Osteocyte (in vitro differentiated cells): ENCODE data around the gene NAXD. TPM values are rescaled to one million over a fixed set of nuclear protein-coding genes. Genes with fewer than 3 reads are reported as not detected.

Experiments used
- DNase-seq: peaks from one replicate; pipeline ENCODE4 v3.0.0; 2021; ENCODE audit warnings: mixed read lengths; ENCODE audit not compliant: unreplicated experiment; ENCODE audit errors: extremely low spot score
- H3K27ac Mint-ChIP-seq: one replicate; pipeline ENCODE4 v1.8.0; 2021; ENCODE audit warnings: mild to moderate bottlenecking, mixed read lengths; ENCODE audit not compliant: unreplicated experiment
- H3K27me3 Mint-ChIP-seq: one replicate; pipeline ENCODE4 v1.8.0; 2021; ENCODE audit warnings: mixed read lengths; ENCODE audit not compliant: unreplicated experiment
- H3K36me3 Mint-ChIP-seq: one replicate; pipeline ENCODE4 v1.8.0; 2021; ENCODE audit warnings: mixed read lengths; ENCODE audit not compliant: unreplicated experiment
- H3K4me1 Mint-ChIP-seq: one replicate; pipeline ENCODE4 v1.8.0; 2021; ENCODE audit warnings: mixed read lengths; ENCODE audit not compliant: unreplicated experiment
- H3K4me3 Mint-ChIP-seq: one replicate; pipeline ENCODE4 v1.8.0; 2021; ENCODE audit warnings: mild to moderate bottlenecking, moderate library complexity, mixed read lengths; ENCODE audit not compliant: unreplicated experiment
- H3K9me3 Mint-ChIP-seq: one replicate; pipeline ENCODE4 v1.8.0; 2021; ENCODE audit warnings: mixed read lengths; ENCODE audit not compliant: unreplicated experiment
- total RNA-seq: library from RNA; stranded (reverse); gene quantifications from 2 replicates; pipeline ENCODE4 v1.2.1, GENCODE V29; 2021
- TF ChIP-seq, protein P1 (sequence below): fragments of 200-600 bp; sonication (generic); IDR thresholded peaks from 2 replicates; pipeline ENCODE4 v1.5.0; 2021; ENCODE audit warnings: antibody characterized with exemption, mild to moderate bottlenecking, moderate library complexity

The NAXD gene
- total RNA-seq, 1 donor from 2014 or later, result 34.3 TPM

DNA sequence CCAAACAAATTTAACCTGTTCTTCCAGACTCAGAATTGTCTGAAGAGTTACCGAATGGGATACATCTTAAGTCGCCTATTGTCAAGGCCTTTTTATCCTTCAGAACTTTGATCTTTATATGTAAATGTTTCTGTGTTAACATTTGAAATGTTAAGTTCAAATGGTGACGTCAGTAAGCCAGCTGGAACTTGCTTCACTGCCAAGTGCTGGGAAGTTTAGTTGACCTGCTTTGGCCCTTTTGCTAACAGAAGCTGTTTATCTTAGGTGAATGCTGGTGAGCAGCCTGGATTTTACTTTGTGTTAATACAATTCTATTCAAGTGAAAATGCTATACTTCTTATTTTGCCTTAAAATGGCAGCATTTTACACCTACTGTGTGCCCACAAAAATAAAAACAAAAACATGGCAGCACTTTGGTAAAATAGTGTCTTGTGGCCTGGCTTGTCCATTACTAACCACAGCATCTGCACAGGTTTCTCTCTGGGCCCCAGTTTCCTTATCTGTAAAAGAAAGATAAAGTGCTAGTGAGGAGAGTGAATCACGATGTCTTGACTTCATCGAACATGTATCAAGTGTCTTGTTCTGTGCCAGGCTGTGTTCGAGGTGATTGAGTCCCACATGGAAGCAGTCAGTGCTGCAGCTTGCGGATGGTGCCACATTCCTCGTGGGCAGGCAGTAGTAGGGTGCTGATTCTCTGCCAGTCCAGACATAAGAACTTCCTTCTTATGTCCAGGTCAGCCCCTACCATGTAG is 2.2 kb downstream of the NAXD start:
- no peak for DNase-seq
- no peaks in the 10 kb centered on the region for H3K9me3 Mint-ChIP-seq
- peak overlapping the region; percentile 92 for H3K4me3 Mint-ChIP-seq
- H3K4me1 Mint-ChIP-seq, result peaks cover 31% of the 10 kb centered on the region
- no peaks in the 10 kb centered on the region for H3K27me3 Mint-ChIP-seq
- TF ChIP-seq, protein P1, sequence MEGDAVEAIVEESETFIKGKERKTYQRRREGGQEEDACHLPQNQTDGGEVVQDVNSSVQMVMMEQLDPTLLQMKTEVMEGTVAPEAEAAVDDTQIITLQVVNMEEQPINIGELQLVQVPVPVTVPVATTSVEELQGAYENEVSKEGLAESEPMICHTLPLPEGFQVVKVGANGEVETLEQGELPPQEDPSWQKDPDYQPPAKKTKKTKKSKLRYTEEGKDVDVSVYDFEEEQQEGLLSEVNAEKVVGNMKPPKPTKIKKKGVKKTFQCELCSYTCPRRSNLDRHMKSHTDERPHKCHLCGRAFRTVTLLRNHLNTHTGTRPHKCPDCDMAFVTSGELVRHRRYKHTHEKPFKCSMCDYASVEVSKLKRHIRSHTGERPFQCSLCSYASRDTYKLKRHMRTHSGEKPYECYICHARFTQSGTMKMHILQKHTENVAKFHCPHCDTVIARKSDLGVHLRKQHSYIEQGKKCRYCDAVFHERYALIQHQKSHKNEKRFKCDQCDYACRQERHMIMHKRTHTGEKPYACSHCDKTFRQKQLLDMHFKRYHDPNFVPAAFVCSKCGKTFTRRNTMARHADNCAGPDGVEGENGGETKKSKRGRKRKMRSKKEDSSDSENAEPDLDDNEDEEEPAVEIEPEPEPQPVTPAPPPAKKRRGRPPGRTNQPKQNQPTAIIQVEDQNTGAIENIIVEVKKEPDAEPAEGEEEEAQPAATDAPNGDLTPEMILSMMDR, result no peak
- no peaks in the 10 kb centered on the region for H3K36me3 Mint-ChIP-seq
- H3K27ac Mint-ChIP-seq, result peak overlapping the region; percentile 44

DNA sequence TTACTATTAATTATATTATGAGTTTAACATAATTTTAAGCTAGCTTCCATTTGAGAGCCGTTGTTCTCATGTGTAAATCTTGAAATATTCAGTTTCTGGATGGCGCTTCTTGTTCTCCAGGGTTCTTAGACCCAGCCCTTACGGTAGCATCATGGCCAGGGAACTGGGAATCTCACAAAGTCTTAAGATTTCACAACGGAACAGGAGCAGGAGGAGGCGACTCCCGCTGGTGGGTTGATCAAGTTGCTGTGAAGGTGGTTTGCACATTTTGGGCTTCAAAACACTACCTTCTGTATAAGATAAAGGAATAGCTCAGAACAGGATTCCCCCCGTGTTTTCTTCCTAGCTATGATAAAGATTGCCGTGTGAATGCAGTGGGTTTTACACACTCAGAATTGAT is 2.8 kb downstream of the NAXD start:
- TF ChIP-seq, protein P1, result no peak
- no peaks in the 10 kb centered on the region for H3K36me3 Mint-ChIP-seq

DNA sequence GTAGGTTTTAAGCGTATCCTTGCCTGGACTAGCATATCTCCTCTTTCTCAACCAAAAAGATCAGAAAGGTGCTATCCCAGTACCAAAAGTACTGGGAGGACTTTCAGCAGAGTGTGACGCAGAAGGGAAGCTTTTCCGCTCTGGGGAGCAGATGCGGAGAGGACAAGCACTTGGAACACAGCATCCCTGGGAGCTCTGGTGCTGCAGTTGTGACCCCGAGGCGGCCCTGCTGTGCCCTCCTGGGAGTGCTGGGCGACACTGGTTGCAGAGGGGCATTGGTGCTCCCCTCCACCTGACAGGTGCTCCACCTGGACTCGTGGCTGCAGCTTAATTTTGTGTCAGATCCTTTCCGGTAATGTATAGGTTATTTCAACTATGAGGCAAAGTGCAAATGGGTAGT is 3.4 kb downstream of the NAXD start:
- Mint-ChIP-seq H3K4me3 (no peak overlapping the region), H3K4me1 (peaks cover 31% of the 10 kb centered on the region), H3K27me3 (no peaks in the 10 kb centered on the region), H3K9me3 (no peaks in the 10 kb centered on the region), H3K36me3 (no peaks in the 10 kb centered on the region), H3K27ac (no peak overlapping the region)
- DNase-seq, result no peak
- TF ChIP-seq, protein P1, result no peak

More for the DNA sequence above, 2.8 kb downstream of the NAXD start:
- Mint-ChIP-seq H3K4me3 (no peak overlapping the region), H3K27me3 (no peaks in the 10 kb centered on the region), H3K9me3 (no peaks in the 10 kb centered on the region), H3K27ac (no peak overlapping the region), H3K4me1 (peaks cover 31% of the 10 kb centered on the region)
- no peak for DNase-seq

GRCh38 chr13:110620596-110620995 is 5.3 kb downstream of the NAXD start:
- Mint-ChIP-seq H3K9me3 (no peaks in the 10 kb centered on the region), H3K4me3 (no peak overlapping the region), H3K4me1 (peaks cover 26% of the 10 kb centered on the region), H3K36me3 (peaks cover 1% of the 10 kb centered on the region), H3K27me3 (no peaks in the 10 kb centered on the region), H3K27ac (no peak overlapping the region)
- DNase-seq, result no peak
- TF ChIP-seq, protein P1, result no peak

DNA sequence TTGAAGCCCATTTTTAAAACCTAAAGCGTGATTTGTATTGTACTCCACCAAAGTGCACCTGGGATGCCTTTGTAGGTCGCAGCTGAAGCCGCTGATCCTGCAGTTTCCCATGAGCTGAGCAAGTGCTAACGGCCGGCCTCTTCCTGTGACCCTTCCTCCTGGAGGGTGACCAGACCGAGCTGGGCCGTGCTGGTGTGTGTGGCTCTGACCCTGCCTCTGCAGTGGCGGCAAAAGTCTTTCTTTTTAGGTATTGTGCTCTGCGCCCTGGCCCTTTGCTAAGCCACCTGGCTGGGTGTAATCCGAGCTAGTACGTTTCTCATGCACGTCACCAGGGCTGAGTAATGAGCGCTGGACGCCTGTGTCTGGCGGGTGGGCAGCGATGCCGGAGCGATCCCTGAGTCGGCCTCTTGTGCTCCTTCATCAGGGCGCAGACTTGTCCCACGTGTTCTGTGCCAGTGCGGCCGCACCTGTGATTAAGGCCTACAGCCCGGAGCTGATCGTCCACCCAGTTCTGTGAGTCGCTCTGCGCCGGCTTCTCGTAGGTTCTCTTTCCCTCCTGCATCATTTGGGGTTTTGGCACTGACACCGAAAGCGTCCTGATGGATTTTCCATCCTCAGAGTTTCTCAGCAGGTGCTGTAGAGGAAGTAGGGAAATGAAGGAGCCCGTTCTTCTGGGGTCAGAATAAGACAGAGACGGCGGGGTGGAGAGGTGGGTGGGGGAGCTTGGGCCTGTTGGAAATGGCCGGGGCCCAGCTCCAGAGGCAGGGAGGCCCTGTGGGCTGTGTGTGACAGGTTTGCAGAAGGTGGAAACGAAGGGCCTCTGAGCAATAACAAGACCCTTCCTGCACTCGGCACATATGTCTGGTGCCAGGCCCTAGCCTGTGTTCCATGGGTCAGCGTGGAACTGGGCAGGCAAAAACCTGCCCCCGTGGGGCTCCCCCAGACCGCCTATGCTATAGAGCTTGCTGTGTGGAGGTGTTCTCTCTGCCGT is 9.7 kb downstream of the NAXD start:
- Mint-ChIP-seq H3K4me3 (no peak overlapping the region), H3K27ac (no peak overlapping the region), H3K4me1 (peaks cover 19% of the 10 kb centered on the region), H3K36me3 (peaks cover 9% of the 10 kb centered on the region), H3K27me3 (no peaks in the 10 kb centered on the region), H3K9me3 (no peaks in the 10 kb centered on the region)
- DNase-seq, result no peak
- TF ChIP-seq, protein P1, result no peak
